ENCODE data around the gene PSMC3. TPM values are rescaled to one million over a fixed set of nuclear protein-coding genes. Genes with fewer than 3 reads are reported as not detected.
A peak's percentile ranks its signal among the peaks of the same experiment; 100 is the strongest.

The PSMC3 gene
- total and polyA plus RNA-seq, 4 donors: 61.6 to 192 (median 141) TPM

- no peak for TF ChIP-seq CTCF (IDR thresholded peaks at IDR 0.05; ENCODE audit: control extremely low read depth, extremely low read depth)
- no peaks in the 10 kb centered on the region for H3K27me3 ChIP-seq (ENCODE audit: control insufficient read depth in 3 of 3, insufficient read depth in 3 of 3, low read length in 2 of 3)
- DNase-seq (no peak), ATAC-seq (ENCODE audit: insufficient read depth, low FRiP score) (no peak)
- WGBS, 2 donors: 39 to 62% methylated on average over 11 of the region's 11 CpGs
- H3K27ac ChIP-seq (ENCODE audit: low read depth in 1 of 2, low read length in 1 of 2): peak overlapping the region in 1 of 2 donors; percentile 73
- H3K4me1 ChIP-seq (ENCODE audit: control insufficient read depth in 5 of 5, insufficient read depth in 5 of 5, low read length in 5 of 5): peaks cover 0 to 17% (median 0%) of the 10 kb centered on the region in 5 donors
- H3K4me3 ChIP-seq: no peak overlapping the region
- H3K9ac ChIP-seq (ENCODE audit: insufficient read depth in 1 of 2, low read length in 2 of 2): no peak overlapping the region
- H3K9me3 ChIP-seq (ENCODE audit: control insufficient read depth in 4 of 4, insufficient read depth in 3 of 4, low read length in 3 of 4): no peaks in the 10 kb centered on the region
- no peaks in the 10 kb centered on the region for H3K36me3 ChIP-seq (ENCODE audit: control insufficient read depth in 4 of 4, insufficient read depth in 4 of 4, low read length in 4 of 4)
Observed at GRCh38 chr11:47391077-47391583, 35.1 kb downstream of the PSMC3 start.

- Histone ChIP-seq H3K27ac (ENCODE audit: low read depth in 1 of 2, low read length in 1 of 2) (peak overlapping the region in 1 of 2 donors; percentile 73), H3K9ac (ENCODE audit: insufficient read depth in 1 of 2, low read length in 2 of 2) (no peak overlapping the region), H3K4me3 (no peak overlapping the region), H3K4me1 (ENCODE audit: control insufficient read depth in 5 of 5, insufficient read depth in 5 of 5, low read length in 5 of 5) (peaks cover 0 to 15% (median 0%) of the 10 kb centered on the region in 5 donors), H3K9me3 (ENCODE audit: control insufficient read depth in 4 of 4, insufficient read depth in 3 of 4, low read length in 3 of 4) (no peaks in the 10 kb centered on the region), H3K27me3 (ENCODE audit: control insufficient read depth in 3 of 3, insufficient read depth in 3 of 3, low read length in 2 of 3) (no peaks in the 10 kb centered on the region), H3K36me3 (ENCODE audit: control insufficient read depth in 4 of 4, insufficient read depth in 4 of 4, low read length in 4 of 4) (no peaks in the 10 kb centered on the region)
- DNase-seq: no peak
- no peak for TF ChIP-seq CTCF (IDR thresholded peaks at IDR 0.05; ENCODE audit: control extremely low read depth, extremely low read depth)
- 94 to 95% methylated on average over 6 of the region's 6 CpGs for WGBS, 2 donors
- ATAC-seq (ENCODE audit: insufficient read depth, low FRiP score): no peak
Observed at GRCh38 chr11:47390422-47390760, 35.8 kb downstream of the PSMC3 start.

- no peak overlapping the region for H3K9ac ChIP-seq (ENCODE audit: insufficient read depth in 1 of 2, low read length in 2 of 2)
- no peaks in the 10 kb centered on the region for H3K9me3 ChIP-seq (ENCODE audit: control insufficient read depth in 4 of 4, insufficient read depth in 3 of 4, low read length in 3 of 4)
- ATAC-seq (ENCODE audit: insufficient read depth, low FRiP score): no peak
- 59 to 72% methylated on average over 17 of the region's 17 CpGs for WGBS, 2 donors
- H3K27ac ChIP-seq (ENCODE audit: low read depth in 1 of 2, low read length in 1 of 2): peak overlapping the region in 1 of 2 donors; percentile 73
- H3K4me1 ChIP-seq (ENCODE audit: control insufficient read depth in 5 of 5, insufficient read depth in 5 of 5, low read length in 5 of 5): peaks cover 0 to 15% (median 0%) of the 10 kb centered on the region in 5 donors
- no peak overlapping the region for H3K4me3 ChIP-seq
- no peak for TF ChIP-seq CTCF (IDR thresholded peaks at IDR 0.05; ENCODE audit: control extremely low read depth, extremely low read depth)
- no peaks in the 10 kb centered on the region for H3K27me3 ChIP-seq (ENCODE audit: control insufficient read depth in 3 of 3, insufficient read depth in 3 of 3, low read length in 2 of 3)
- no peak for DNase-seq
- no peaks in the 10 kb centered on the region for H3K36me3 ChIP-seq (ENCODE audit: control insufficient read depth in 4 of 4, insufficient read depth in 4 of 4, low read length in 4 of 4)
Observed at GRCh38 chr11:47389577-47390421, 36.4 kb downstream of the PSMC3 start.
